ENCODE measurements around the gene TECPR1.

TECPR1 gene

DNA sequence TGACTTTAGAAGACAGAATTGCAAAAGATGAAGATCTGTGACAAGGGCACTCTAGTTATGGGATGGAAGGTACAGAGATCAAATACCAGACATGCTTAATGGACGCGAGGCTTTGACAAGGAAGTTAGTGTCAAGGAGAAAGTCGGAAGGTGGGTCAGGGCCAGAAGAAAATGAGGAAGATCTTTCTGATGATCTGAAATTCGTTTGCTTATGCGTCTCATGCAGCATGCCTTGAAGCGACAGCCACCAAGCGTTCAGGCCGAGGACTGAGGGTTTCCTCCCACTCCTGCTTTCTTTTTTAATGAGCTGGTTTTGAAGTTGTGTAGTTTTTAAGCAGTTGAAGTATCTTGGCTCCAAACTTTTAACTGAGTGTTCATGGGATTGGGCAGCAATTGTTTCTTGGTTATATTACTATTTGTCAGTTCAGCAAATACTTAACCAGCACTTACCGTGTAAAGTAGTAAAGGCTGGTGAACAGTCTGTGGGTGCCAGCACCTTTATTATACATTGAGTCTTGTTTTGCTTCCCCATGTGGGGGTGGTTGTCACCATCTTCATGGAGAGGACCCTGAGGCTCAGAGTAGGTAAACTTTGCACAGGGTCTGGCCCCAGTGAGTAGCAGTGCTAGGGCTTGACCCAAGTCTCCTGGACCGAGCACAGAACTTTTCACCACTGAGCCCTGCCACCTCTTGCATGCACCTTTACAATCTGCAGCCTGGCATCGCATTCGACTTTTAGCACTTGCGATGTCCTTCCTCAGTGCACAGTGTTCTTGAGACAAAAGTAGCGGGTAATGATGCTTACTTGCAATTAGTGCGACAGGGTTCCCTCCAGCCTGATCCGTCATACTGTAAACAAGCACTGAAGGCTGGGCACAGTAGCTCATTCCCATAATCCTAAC is 55.1 kb downstream of the TECPR1 start:
- DNase-seq, result no peak
- Histone ChIP-seq H3K79me1 (ENCODE audit: low read length) (peaks cover 8% of the 10 kb centered on the region), H2BK120ac (ENCODE audit: low read depth, low read length) (no peak overlapping the region), H3K56ac (ENCODE audit: low read length) (no peak overlapping the region), H3K4me1 (ENCODE audit: control insufficient read depth, low read depth, low read length) (no peaks in the 10 kb centered on the region), H3K27me3 (ENCODE audit: insufficient read depth, low read length, poor library complexity) (no peaks in the 10 kb centered on the region), H3K9ac (ENCODE audit: low read length) (no peak overlapping the region), H2AK5ac (ENCODE audit: low read length) (no peak overlapping the region), H3K4ac (ENCODE audit: low read depth, low read length) (no peak overlapping the region), H3K79me2 (ENCODE audit: control insufficient read depth, insufficient read depth, low read length) (no peaks in the 10 kb centered on the region), H4K5ac (ENCODE audit: low read length) (no peak overlapping the region), H2BK5ac (ENCODE audit: low read length) (no peak overlapping the region), H3K4me3 (ENCODE audit: low read length) (no peak overlapping the region), H3K36me3 (ENCODE audit: control insufficient read depth, insufficient read depth, low read length) (no peaks in the 10 kb centered on the region), H2BK15ac (replicated peaks; ENCODE audit: low read depth) (no peak overlapping the region), H3K23ac (ENCODE audit: low read length) (no peak overlapping the region), H3K27ac (ENCODE audit: low read depth, low read length) (no peak overlapping the region), H3K4me2 (ENCODE audit: low read length) (no peak overlapping the region), H4K8ac (ENCODE audit: low read depth, low read length) (no peak overlapping the region), H3K18ac (ENCODE audit: low read length) (no peak overlapping the region)
- WGBS (ENCODE audit: extremely low coverage, insufficient coverage, low lambda C conversion rate), result no CpG with 5 or more reads among the region's 16 CpGs

- Histone ChIP-seq H3K18ac (ENCODE audit: low read length) (no peak overlapping the region), H3K23ac (ENCODE audit: low read length) (no peak overlapping the region), H3K4me1 (ENCODE audit: control insufficient read depth, low read depth, low read length) (no peaks in the 10 kb centered on the region), H3K79me1 (ENCODE audit: low read length) (peaks cover 4% of the 10 kb centered on the region), H3K4me3 (ENCODE audit: low read length) (no peak overlapping the region), H2BK120ac (ENCODE audit: low read depth, low read length) (no peak overlapping the region), H2AK5ac (ENCODE audit: low read length) (no peak overlapping the region), H2BK5ac (ENCODE audit: low read length) (no peak overlapping the region), H3K27ac (ENCODE audit: low read depth, low read length) (no peak overlapping the region), H4K8ac (ENCODE audit: low read depth, low read length) (no peak overlapping the region), H3K56ac (ENCODE audit: low read length) (no peak overlapping the region), H3K27me3 (ENCODE audit: insufficient read depth, low read length, poor library complexity) (no peaks in the 10 kb centered on the region), H3K36me3 (ENCODE audit: control insufficient read depth, insufficient read depth, low read length) (no peaks in the 10 kb centered on the region), H3K9ac (ENCODE audit: low read length) (no peak overlapping the region), H2BK15ac (replicated peaks; ENCODE audit: low read depth) (no peak overlapping the region), H3K4ac (ENCODE audit: low read depth, low read length) (no peak overlapping the region), H3K79me2 (ENCODE audit: control insufficient read depth, insufficient read depth, low read length) (no peaks in the 10 kb centered on the region), H4K5ac (ENCODE audit: low read length) (no peak overlapping the region), H3K4me2 (ENCODE audit: low read length) (no peak overlapping the region)
- no CpG with 5 or more reads among the region's 8 CpGs for WGBS (ENCODE audit: extremely low coverage, insufficient coverage, low lambda C conversion rate)
- DNase-seq, result no peak
Measured at GRCh38 chr7:98194672-98195457, 57.2 kb downstream of the TECPR1 start.

GRCh38 chr7:98194186-98194585 is 57.8 kb downstream of the TECPR1 start:
- H3K27ac ChIP-seq (ENCODE audit: low read depth, low read length), result no peak overlapping the region
- WGBS (ENCODE audit: extremely low coverage, insufficient coverage, low lambda C conversion rate), result no CpG with 5 or more reads among the region's 28 CpGs
- no peak overlapping the region for H2AK5ac ChIP-seq (ENCODE audit: low read length)
- no peak overlapping the region for H3K18ac ChIP-seq (ENCODE audit: low read length)
- H3K23ac ChIP-seq (ENCODE audit: low read length), result no peak overlapping the region
- no peak overlapping the region for H3K4me3 ChIP-seq (ENCODE audit: low read length)
- no peak overlapping the region for H2BK15ac ChIP-seq (replicated peaks; ENCODE audit: low read depth)
- no peak overlapping the region for H3K4me2 ChIP-seq (ENCODE audit: low read length)
- H3K56ac ChIP-seq (ENCODE audit: low read length), result no peak overlapping the region
- H3K36me3 ChIP-seq (ENCODE audit: control insufficient read depth, insufficient read depth, low read length), result no peaks in the 10 kb centered on the region
- no peaks in the 10 kb centered on the region for H3K79me2 ChIP-seq (ENCODE audit: control insufficient read depth, insufficient read depth, low read length)
- H3K27me3 ChIP-seq (ENCODE audit: insufficient read depth, low read length, poor library complexity), result no peaks in the 10 kb centered on the region
- H3K4me1 ChIP-seq (ENCODE audit: control insufficient read depth, low read depth, low read length), result no peaks in the 10 kb centered on the region
- H3K4ac ChIP-seq (ENCODE audit: low read depth, low read length), result no peak overlapping the region
- H3K79me1 ChIP-seq (ENCODE audit: low read length), result peaks cover 4% of the 10 kb centered on the region
- no peak overlapping the region for H4K5ac ChIP-seq (ENCODE audit: low read length)
- H2BK120ac ChIP-seq (ENCODE audit: low read depth, low read length), result no peak overlapping the region
- no peak overlapping the region for H2BK5ac ChIP-seq (ENCODE audit: low read length)
- no peak overlapping the region for H4K8ac ChIP-seq (ENCODE audit: low read depth, low read length)
- no peak overlapping the region for H3K9ac ChIP-seq (ENCODE audit: low read length)
- no peak for DNase-seq

DNA sequence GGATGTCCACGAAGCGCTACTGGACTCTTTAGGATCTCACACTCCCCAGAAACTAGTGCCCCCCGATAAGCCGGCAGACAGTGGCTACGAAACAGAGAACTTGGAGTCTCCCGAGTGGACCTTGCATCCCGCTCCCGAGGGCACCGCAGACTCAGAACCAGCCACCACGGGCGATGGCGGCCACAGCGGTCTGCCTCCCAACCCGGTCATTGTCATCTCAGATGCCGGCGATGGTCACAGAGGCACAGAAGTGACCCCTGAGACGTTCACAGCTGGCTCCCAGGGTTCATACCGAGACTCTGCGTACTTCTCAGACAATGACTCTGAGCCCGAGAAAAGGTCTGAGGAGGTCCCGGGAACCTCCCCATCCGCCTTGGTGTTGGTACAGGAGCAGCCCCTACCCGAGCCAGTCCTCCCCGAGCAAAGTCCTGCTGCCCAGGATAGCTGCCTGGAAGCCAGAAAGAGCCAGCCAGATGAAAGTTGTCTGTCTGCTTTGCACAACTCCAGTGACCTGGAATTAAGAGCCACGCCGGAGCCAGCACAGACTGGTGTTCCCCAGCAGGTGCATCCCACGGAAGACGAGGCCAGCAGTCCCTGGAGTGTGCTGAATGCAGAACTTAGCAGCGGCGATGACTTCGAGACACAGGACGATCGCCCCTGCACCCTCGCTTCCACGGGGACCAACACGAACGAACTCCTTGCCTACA is 58.4 kb downstream of the TECPR1 start:
- no peak overlapping the region for H3K4ac ChIP-seq (ENCODE audit: low read depth, low read length)
- no peak overlapping the region for H3K4me2 ChIP-seq (ENCODE audit: low read length)
- no peaks in the 10 kb centered on the region for H3K36me3 ChIP-seq (ENCODE audit: control insufficient read depth, insufficient read depth, low read length)
- H3K27me3 ChIP-seq (ENCODE audit: insufficient read depth, low read length, poor library complexity), result no peaks in the 10 kb centered on the region
- no peak overlapping the region for H3K56ac ChIP-seq (ENCODE audit: low read length)
- H3K4me3 ChIP-seq (ENCODE audit: low read length), result no peak overlapping the region
- no peak overlapping the region for H2BK120ac ChIP-seq (ENCODE audit: low read depth, low read length)
- no peak overlapping the region for H4K5ac ChIP-seq (ENCODE audit: low read length)
- no peak overlapping the region for H3K27ac ChIP-seq (ENCODE audit: low read depth, low read length)
- no peak overlapping the region for H2AK5ac ChIP-seq (ENCODE audit: low read length)
- no CpG with 5 or more reads among the region's 37 CpGs for WGBS (ENCODE audit: extremely low coverage, insufficient coverage, low lambda C conversion rate)
- no peaks in the 10 kb centered on the region for H3K79me2 ChIP-seq (ENCODE audit: control insufficient read depth, insufficient read depth, low read length)
- no peaks in the 10 kb centered on the region for H3K4me1 ChIP-seq (ENCODE audit: control insufficient read depth, low read depth, low read length)
- H3K9ac ChIP-seq (ENCODE audit: low read length), result no peak overlapping the region
- no peak overlapping the region for H2BK5ac ChIP-seq (ENCODE audit: low read length)
- H3K23ac ChIP-seq (ENCODE audit: low read length), result no peak overlapping the region
- H3K18ac ChIP-seq (ENCODE audit: low read length), result no peak overlapping the region
- DNase-seq, result no peak
- H2BK15ac ChIP-seq (replicated peaks; ENCODE audit: low read depth), result no peak overlapping the region
- no peak overlapping the region for H4K8ac ChIP-seq (ENCODE audit: low read depth, low read length)
- peaks cover 4% of the 10 kb centered on the region for H3K79me1 ChIP-seq (ENCODE audit: low read length)

GRCh38 chr7:98192781-98193457 is 59.1 kb downstream of the TECPR1 start:
- Histone ChIP-seq H2BK120ac (ENCODE audit: low read depth, low read length) (no peak overlapping the region), H2AK5ac (ENCODE audit: low read length) (no peak overlapping the region)
- WGBS (ENCODE audit: extremely low coverage, insufficient coverage, low lambda C conversion rate), result no CpG with 5 or more reads among the region's 22 CpGs

More at GRCh38 chr7:98192781-98193457, 59.1 kb downstream of the TECPR1 start:
- no peak overlapping the region for H3K9ac ChIP-seq (ENCODE audit: low read length)
- H3K27me3 ChIP-seq (ENCODE audit: insufficient read depth, low read length, poor library complexity), result no peaks in the 10 kb centered on the region
- H3K36me3 ChIP-seq (ENCODE audit: control insufficient read depth, insufficient read depth, low read length), result no peaks in the 10 kb centered on the region
- no peaks in the 10 kb centered on the region for H3K79me2 ChIP-seq (ENCODE audit: control insufficient read depth, insufficient read depth, low read length)
- H3K4ac ChIP-seq (ENCODE audit: low read depth, low read length), result no peak overlapping the region
- H3K4me3 ChIP-seq (ENCODE audit: low read length), result no peak overlapping the region
- no peak overlapping the region for H3K4me2 ChIP-seq (ENCODE audit: low read length)
- H3K27ac ChIP-seq (ENCODE audit: low read depth, low read length), result no peak overlapping the region
- no peak overlapping the region for H2BK15ac ChIP-seq (replicated peaks; ENCODE audit: low read depth)
- H3K56ac ChIP-seq (ENCODE audit: low read length), result no peak overlapping the region
- H2BK5ac ChIP-seq (ENCODE audit: low read length), result no peak overlapping the region
- H4K5ac ChIP-seq (ENCODE audit: low read length), result no peak overlapping the region
- peaks cover 4% of the 10 kb centered on the region for H3K79me1 ChIP-seq (ENCODE audit: low read length)
- DNase-seq, result no peak
- H3K18ac ChIP-seq (ENCODE audit: low read length), result no peak overlapping the region
- H3K4me1 ChIP-seq (ENCODE audit: control insufficient read depth, low read depth, low read length), result no peaks in the 10 kb centered on the region
- no peak overlapping the region for H3K23ac ChIP-seq (ENCODE audit: low read length)
- H4K8ac ChIP-seq (ENCODE audit: low read depth, low read length), result no peak overlapping the region

Measured in mesendoderm (in vitro differentiated cells).